Adrenal gland (tissue), 5 donors: Measurements from ENCODE around the gene SLC26A5.

Experiments used
- POLR2A ChIP-seq, 2 donors: fragments of 450-650 bp; IDR thresholded peaks; one replicate each; pipeline ENCODE4 v1.6.1; 2017; ENCODE audit warnings: antibody characterized with exemption in 2 of 2, mild to moderate bottlenecking in 2 of 2, moderate library complexity in 1 of 2
- TF ChIP-seq, protein P1 (sequence below), 6 experiments: fragments of 450-650 bp in 4 of 6; fragments of 200-600 bp in 2 of 6; sonication (generic) in 1 of 6; IDR thresholded peaks; 1 replicate in 5 of 6; 2 replicates in 1 of 6; pipeline versions ENCODE4 v1.5.1 to v1.8.0; 2016 to 2021; ENCODE audit warnings: antibody characterized with exemption in 6 of 6, mild to moderate bottlenecking in 2 of 6, moderate library complexity in 1 of 6
- donor health status: DM: no; HTN: no; CAD: no.

DNA sequence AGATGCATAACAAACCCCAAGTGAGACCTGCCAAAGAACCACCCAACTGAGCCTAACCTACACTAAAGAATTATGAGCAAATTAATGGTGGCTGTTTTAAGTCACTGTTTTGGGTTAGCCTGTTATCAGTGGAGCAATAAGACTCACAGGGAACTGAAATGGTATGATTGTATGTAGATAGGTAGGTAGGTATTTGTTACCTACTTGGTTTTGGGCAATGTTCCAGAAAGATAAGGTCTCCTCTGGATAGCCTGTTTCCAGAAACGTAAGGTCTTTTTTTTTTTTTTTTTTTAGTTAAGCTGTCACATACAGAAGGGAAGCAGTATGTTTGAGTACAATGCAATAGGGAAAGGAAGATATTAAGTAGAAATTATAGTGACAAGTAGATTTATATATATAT is 50.9 kb downstream of the SLC26A5 start:
- TF ChIP-seq, protein P1, sequence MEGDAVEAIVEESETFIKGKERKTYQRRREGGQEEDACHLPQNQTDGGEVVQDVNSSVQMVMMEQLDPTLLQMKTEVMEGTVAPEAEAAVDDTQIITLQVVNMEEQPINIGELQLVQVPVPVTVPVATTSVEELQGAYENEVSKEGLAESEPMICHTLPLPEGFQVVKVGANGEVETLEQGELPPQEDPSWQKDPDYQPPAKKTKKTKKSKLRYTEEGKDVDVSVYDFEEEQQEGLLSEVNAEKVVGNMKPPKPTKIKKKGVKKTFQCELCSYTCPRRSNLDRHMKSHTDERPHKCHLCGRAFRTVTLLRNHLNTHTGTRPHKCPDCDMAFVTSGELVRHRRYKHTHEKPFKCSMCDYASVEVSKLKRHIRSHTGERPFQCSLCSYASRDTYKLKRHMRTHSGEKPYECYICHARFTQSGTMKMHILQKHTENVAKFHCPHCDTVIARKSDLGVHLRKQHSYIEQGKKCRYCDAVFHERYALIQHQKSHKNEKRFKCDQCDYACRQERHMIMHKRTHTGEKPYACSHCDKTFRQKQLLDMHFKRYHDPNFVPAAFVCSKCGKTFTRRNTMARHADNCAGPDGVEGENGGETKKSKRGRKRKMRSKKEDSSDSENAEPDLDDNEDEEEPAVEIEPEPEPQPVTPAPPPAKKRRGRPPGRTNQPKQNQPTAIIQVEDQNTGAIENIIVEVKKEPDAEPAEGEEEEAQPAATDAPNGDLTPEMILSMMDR (IDR thresholded peaks at IDR 0.05), result no peak
- no peak for TF ChIP-seq POLR2A (IDR thresholded peaks at IDR 0.05)
